Measurements from ENCODE around the gene SYNE1. TPM values are rescaled to one million over a fixed set of nuclear protein-coding genes. Genes with fewer than 3 reads are reported as not detected.

SYNE1 gene
- total and polyA plus RNA-seq, 2 of the 8 experiments (the other 6 are each of a cell fraction or from before 2014, with no cell fraction given): 2.8 to 5.5 TPM

GRCh38 chr6:152329638-152330448 lies 307.3 kb downstream of the SYNE1 start:
- Histone ChIP-seq H3K23ac (ENCODE audit: insufficient read length) (no peak overlapping the region), H3K79me2 (ENCODE audit: control insufficient read depth in 1 of 2, insufficient read depth in 2 of 2, low read length in 2 of 2) (no peaks in the 10 kb centered on the region), H2AK5ac (ENCODE audit: low read depth, low read length) (no peak overlapping the region), H3K9ac (replicated peaks in 1 of 4; ENCODE audit: extremely low read depth in 1 of 4, low read depth in 3 of 4, low read length in 3 of 4) (no peak overlapping the region), H3K4me3 (ENCODE audit: extremely low read depth in 1 of 4, insufficient read depth in 2 of 4, low read depth in 3 of 4, low read length in 4 of 4) (no peak overlapping the region), H3K36me3 (ENCODE audit: control insufficient read depth in 2 of 4, insufficient read depth in 4 of 4, low read length in 3 of 4) (no peaks in the 10 kb centered on the region), H2BK15ac (ENCODE audit: low read length) (no peak overlapping the region), H3K56ac (replicated peaks; ENCODE audit: insufficient read length, low read depth, low read length) (no peak overlapping the region), H4K20me1 (replicated peaks in 1 of 2; ENCODE audit: control insufficient read depth in 1 of 2, insufficient read depth in 2 of 2, low read length in 2 of 2) (no peaks in the 10 kb centered on the region), H2BK12ac (ENCODE audit: low read depth, low read length) (no peak overlapping the region), H4K8ac (ENCODE audit: extremely low read depth, insufficient read depth, low read length) (no peak overlapping the region), H2BK20ac (ENCODE audit: low read length) (no peak overlapping the region), H3K4ac (replicated peaks; ENCODE audit: insufficient read length, low read depth, low read length) (no peak overlapping the region), H3K27ac (ENCODE audit: low read depth, low read length) (no peak overlapping the region), H3K27me3 (replicated peaks in 1 of 4; ENCODE audit: control insufficient read depth in 3 of 4, extremely low read depth in 1 of 4, insufficient read depth in 3 of 4, low read length in 3 of 4) (no peaks in the 10 kb centered on the region), H4K91ac (replicated peaks; ENCODE audit: insufficient read length, low read length) (no peak overlapping the region), H3K4me1 (replicated peaks in 1 of 4; ENCODE audit: control insufficient read depth in 3 of 4, insufficient read depth in 4 of 4, low read length in 3 of 4) (no peaks in the 10 kb centered on the region), H2BK120ac (replicated peaks; ENCODE audit: low read depth, low read length) (no peak overlapping the region), H4K5ac (ENCODE audit: insufficient read length, low read depth, low read length) (no peak overlapping the region), H3K4me2 (ENCODE audit: insufficient read depth in 1 of 2, low read depth in 2 of 2, low read length in 2 of 2) (no peak overlapping the region), H3K14ac (ENCODE audit: insufficient read length) (no peak overlapping the region), H3K9me3 (ENCODE audit: insufficient read depth in 2 of 2, low read depth in 1 of 2, low read length in 1 of 2) (no peaks in the 10 kb centered on the region), H3K18ac (ENCODE audit: extremely low read depth, low read length) (no peak overlapping the region), H2AFZ (ENCODE audit: low read length) (no peak overlapping the region; the same call in 1 of the 2 replicates), H2BK5ac (ENCODE audit: low read depth, low read length) (no peak overlapping the region), H3K79me1 (ENCODE audit: low read depth, low read length) (no peaks in the 10 kb centered on the region), H3K23me2 (ENCODE audit: low read depth, low read length) (no peaks in the 10 kb centered on the region; the same call in 1 of the 2 replicates)
- WGBS, 2 experiments (ENCODE audit: extremely low coverage in 1 of 2, insufficient coverage in 1 of 2, insufficient read length in 1 of 2, insufficient replicate concordance in 2 of 2, low coverage in 1 of 2, low lambda C conversion rate in 2 of 2, missing lambda C conversion rate in 1 of 2): 92% methylated on average over 13 of the region's 13 CpGs; no CpG with 5 or more reads in 1 of the 2 experiments
- FAIRE-seq: no peak
- CTCF ChIA-PET (ENCODE audit: partially characterized antibody): interaction anchor here (6.0 kb wide), 1 partner anchor 8 kb away, joined by 46 read pairs; no protein-coding TSS in a partner anchor
- TF ChIP-seq BRCA1 (IDR thresholded peaks at IDR 0.05; ENCODE audit: low read depth, low read length): no peak
- no peak for TF ChIP-seq EGR1 (IDR thresholded peaks at IDR 0.05; ENCODE audit: borderline replicate concordance, low read depth, low read length)
- TF ChIP-seq ATF2 (IDR thresholded peaks at IDR 0.05; ENCODE audit: low read length): no peak
- TF ChIP-seq POLR2AphosphoS5 (IDR thresholded peaks at IDR 0.05; ENCODE audit: low read depth, low read length): no peak
- no peak for TF ChIP-seq CEBPB (IDR thresholded peaks at IDR 0.05; ENCODE audit: low read depth, low read length)
- no peak for TF ChIP-seq JUND (IDR thresholded peaks at IDR 0.05; ENCODE audit: low read length)
- TF ChIP-seq TAF7 (optimal IDR thresholded peaks at IDR 0.05; ENCODE audit: borderline replicate concordance, low read depth, low read length): no peak
- no peak for TF ChIP-seq CREB1 (IDR thresholded peaks at IDR 0.05)
- no peak for TF ChIP-seq CHD1 (IDR thresholded peaks at IDR 0.05; ENCODE audit: low read depth, low read length)
- TF ChIP-seq SRF (IDR thresholded peaks at IDR 0.05; ENCODE audit: low read depth, low read length): no peak
- POLR2A ChIA-PET (ENCODE audit: partially characterized antibody): no interaction called here
- DNase-seq (ENCODE audit: low read depth in 1 of 2, low spot score in 2 of 2): no peak

Data from H1 (cell line).